OCI-LY3 (cell line): ENCODE results near the gene DDOST.
A peak's percentile ranks its signal among the peaks of the same experiment; 100 is the strongest.

Experiments
- H2AFZ ChIP-seq: fragments of 200-600, 300-600 bp; shearing (Covaris generic); 2 replicates; pipeline ENCODE4 v1.6.0; 2014; ENCODE audit warnings: antibody characterized with exemption, low read depth, low read length
- H3K27ac ChIP-seq: fragments of 200-600, 300-600 bp; sonication (generic); 2 replicates; pipeline ENCODE4 v1.5.1; 2014; ENCODE audit warnings: mild to moderate bottlenecking, low read length, moderate library complexity, mixed read lengths
- H3K27me3 ChIP-seq: fragments of 200-600, 300-600 bp; sonication (generic); 2 replicates; pipeline ENCODE4 v1.6.1; 2014; ENCODE audit warnings: low read depth, low read length, mixed read lengths
- H3K36me3 ChIP-seq: fragments of 200-600, 300-600 bp; sonication (generic); replicated peaks from 2 replicates; pipeline ENCODE3; 2014; ENCODE audit warnings: low read depth, low read length, mixed read lengths
- H3K4me1 ChIP-seq: fragments of 300-600, 200-600 bp; sonication (generic); 2 replicates; pipeline ENCODE4 v1.6.1; 2014; ENCODE audit warnings: low read length, mixed read lengths
- H3K4me2 ChIP-seq: fragments of 200-600, 300-600 bp; sonication (generic); 2 replicates; pipeline ENCODE4 v1.6.1; 2014; ENCODE audit warnings: low read length, mixed read lengths
- H3K4me3 ChIP-seq: fragments of 300-600, 200-600 bp; sonication (generic); 2 replicates; pipeline ENCODE4 v1.5.1; 2014; ENCODE audit warnings: antibody characterized with exemption, mild to moderate bottlenecking, low read length, moderate library complexity
- H3K79me2 ChIP-seq: fragments of 300-600, 200-600 bp; shearing (Covaris generic); 2 replicates; pipeline ENCODE4 v1.6.1; 2014; ENCODE audit warnings: mild to moderate bottlenecking, low read length, mixed read lengths
- H3K9ac ChIP-seq: fragments of 300-600, 200-600 bp; shearing (Covaris generic); 2 replicates; pipeline ENCODE4 v1.6.0; 2014; ENCODE audit warnings: mild to moderate bottlenecking, low read length, moderate library complexity
- H3K9me3 ChIP-seq: fragments of 200-600, 300-600 bp; shearing (Covaris generic); 2 replicates; pipeline ENCODE4 v1.6.1; 2014; ENCODE audit warnings: low read length, mixed read lengths; ENCODE audit not compliant: insufficient read depth
- H4K20me1 ChIP-seq: fragments of 200-600, 300-600 bp; sonication (generic); 2 replicates; pipeline ENCODE4 v1.6.1; 2016; ENCODE audit warnings: low read length, mixed read lengths; ENCODE audit not compliant: insufficient read depth
- CTCF ChIP-seq: fragments of 200-600, 300-600 bp; sonication (generic); IDR thresholded peaks from 2 replicates; pipeline ENCODE4 v1.5.1; 2014; ENCODE audit warnings: antibody characterized with exemption, low read length, low read depth
- EZH2phosphoT487 ChIP-seq: fragments of 200-600 bp; shearing (Covaris generic); IDR thresholded peaks from 2 replicates; pipeline ENCODE4 v1.6.1; 2018; ENCODE audit warnings: antibody characterized with exemption, mixed run types, low read depth

DDOST gene

DNA sequence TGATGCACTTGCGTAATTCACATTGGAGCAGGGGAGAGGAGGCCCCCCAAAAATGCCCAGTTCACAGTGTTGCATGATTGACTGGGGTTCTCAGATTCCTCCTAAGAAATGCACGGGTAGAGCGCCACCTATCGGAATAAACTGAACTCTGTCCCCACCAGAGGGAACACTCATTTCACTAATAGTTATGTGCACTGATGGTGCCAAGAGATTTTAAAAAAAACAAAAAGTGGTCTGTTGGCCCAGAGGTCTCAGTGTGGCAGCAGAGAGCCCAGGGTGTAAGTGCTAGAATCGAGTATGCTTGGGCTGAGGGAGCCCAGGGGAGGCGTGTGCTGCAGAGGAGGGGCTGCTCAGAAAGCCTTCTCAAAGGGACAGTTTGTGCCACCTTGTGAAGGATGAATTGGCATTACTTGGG is 21.0 kb downstream of the DDOST start:
- no peak for TF ChIP-seq EZH2phosphoT487
- peak; percentile 70 for TF ChIP-seq CTCF
- H3K27me3 ChIP-seq = no peaks in the 10 kb centered on the region

GRCh38 chr1:20636785-20637347 is 24.3 kb downstream of the DDOST start:
- Histone ChIP-seq H3K36me3 (no peaks in the 10 kb centered on the region), H3K4me3 (no peak overlapping the region), H3K79me2 (no peaks in the 10 kb centered on the region), H3K27ac (no peak overlapping the region), H2AFZ (no peak overlapping the region), H3K27me3 (no peaks in the 10 kb centered on the region), H3K4me2 (no peak overlapping the region), H4K20me1 (no peaks in the 10 kb centered on the region), H3K4me1 (peaks cover 11% of the 10 kb centered on the region), H3K9ac (no peak overlapping the region), H3K9me3 (no peaks in the 10 kb centered on the region)
- TF ChIP-seq CTCF (no peak), EZH2phosphoT487 (no peak)

More for the DNA sequence above, 21.0 kb downstream of the DDOST start:
- Histone ChIP-seq H3K4me3 (no peak overlapping the region), H3K36me3 (no peaks in the 10 kb centered on the region), H3K4me2 (no peak overlapping the region), H3K4me1 (0 out of 2 replicates have a peak, but pooled peaks cover 4% of the 10 kb centered on the region), H2AFZ (no peak overlapping the region), H3K79me2 (no peaks in the 10 kb centered on the region), H3K9ac (no peak overlapping the region), H3K27ac (no peak overlapping the region), H3K9me3 (no peaks in the 10 kb centered on the region), H4K20me1 (no peaks in the 10 kb centered on the region)

DNA sequence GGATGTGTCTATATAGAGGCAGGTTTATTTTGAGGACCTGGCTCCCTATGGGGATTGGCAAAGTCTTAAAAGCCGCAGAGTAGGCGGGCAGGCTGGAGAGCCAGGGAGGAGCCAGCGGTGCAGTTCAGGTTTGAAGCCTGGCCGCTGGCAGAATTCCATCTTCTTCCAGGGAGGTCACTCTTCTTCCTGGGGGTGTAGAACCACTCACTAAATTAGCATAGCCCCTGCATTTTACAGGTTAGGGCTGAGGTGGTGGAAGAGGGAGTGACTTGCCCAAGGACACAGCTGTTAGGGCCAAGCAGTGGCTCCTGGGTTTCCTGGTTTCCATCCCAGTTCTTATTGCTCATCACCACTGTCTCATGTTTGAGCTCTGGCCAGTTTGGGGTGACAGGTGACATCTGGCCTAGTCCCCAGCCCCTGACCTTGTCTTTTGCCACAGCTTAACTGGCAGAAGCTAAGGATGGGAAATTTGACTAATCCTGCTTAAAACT is 26.5 kb downstream of the DDOST start:
- no peaks in the 10 kb centered on the region for H3K27me3 ChIP-seq
- H3K27ac ChIP-seq = no peak overlapping the region
- peaks cover 11% of the 10 kb centered on the region for H3K4me1 ChIP-seq
- peak overlapping the region; percentile 66 for H3K9ac ChIP-seq
- no peaks in the 10 kb centered on the region for H4K20me1 ChIP-seq
- no peaks in the 10 kb centered on the region for H3K9me3 ChIP-seq
- H3K4me3 ChIP-seq = peak overlapping the region; percentile 97
- peak overlapping the region; percentile 96 for H3K4me2 ChIP-seq
- H3K79me2 ChIP-seq = no peaks in the 10 kb centered on the region
- no peak for TF ChIP-seq CTCF
- H2AFZ ChIP-seq = peak overlapping the region; percentile 99
- no peaks in the 10 kb centered on the region for H3K36me3 ChIP-seq

- no peaks in the 10 kb centered on the region for H3K9me3 ChIP-seq
- peak overlapping the region; percentile 66 for H3K9ac ChIP-seq
- no peaks in the 10 kb centered on the region for H4K20me1 ChIP-seq
- TF ChIP-seq CTCF (no peak), EZH2phosphoT487 (no peak)
- peak overlapping the region; percentile 97 for H3K4me3 ChIP-seq
- no peak overlapping the region for H3K27ac ChIP-seq
- no peaks in the 10 kb centered on the region for H3K27me3 ChIP-seq
- peak overlapping the region; percentile 99 for H2AFZ ChIP-seq
- no peaks in the 10 kb centered on the region for H3K36me3 ChIP-seq
- H3K79me2 ChIP-seq = no peaks in the 10 kb centered on the region
- peaks cover 11% of the 10 kb centered on the region for H3K4me1 ChIP-seq
- peak overlapping the region; percentile 96 for H3K4me2 ChIP-seq
Observed at GRCh38 chr1:20634065-20634593, 27.0 kb downstream of the DDOST start.
